Astrocyte (in vitro differentiated cells and primary cell): ENCODE data around the gene UST. TPM values are rescaled to one million over a fixed set of nuclear protein-coding genes. Genes with fewer than 3 reads are reported as not detected.

ENCODE experiments used
- DNase-seq: peaks from one replicate; pipeline ENCODE4 v3.0.0-alpha.2; 2010; ENCODE audit warnings: low read depth
- FAIRE-seq: peaks from 2 replicates; lab custom pipeline; 2011; peaks lifted over from hg19 to GRCh38; lab: Jason Lieb, UNC
- H2AFZ ChIP-seq: 2 replicates; pipeline ENCODE4 v1.6.0; 2012; ENCODE audit warnings: low read depth, low read length, inconsistent platforms
- H3K27ac ChIP-seq: 2 replicates; pipeline ENCODE4 v1.5.1; 2011; ENCODE audit warnings: low read depth, low read length, inconsistent platforms
- H3K27me3 ChIP-seq: 2 replicates; pipeline ENCODE4 v1.6.0; 2011; ENCODE audit warnings: low read length, inconsistent platforms; ENCODE audit not compliant: insufficient read depth
- H3K36me3 ChIP-seq: 2 replicates; pipeline ENCODE4 v1.5.1; 2011; ENCODE audit warnings: low read length, inconsistent platforms; ENCODE audit not compliant: insufficient read depth
- H3K4me1 ChIP-seq: 2 replicates; pipeline ENCODE4 v1.5.1; 2011; ENCODE audit warnings: low read length, inconsistent platforms; ENCODE audit not compliant: insufficient read depth
- H3K4me2 ChIP-seq: 2 replicates; pipeline ENCODE4 v1.6.0; 2012; ENCODE audit warnings: low read length, inconsistent platforms
- H3K4me3 ChIP-seq: 2 replicates; pipeline ENCODE4 v1.5.1; 2011; ENCODE audit warnings: low read depth, mild to moderate bottlenecking, low read length, inconsistent platforms; ENCODE audit not compliant: insufficient read depth
- H3K79me2 ChIP-seq: 2 replicates; pipeline ENCODE4 v1.6.0; 2012; ENCODE audit warnings: mild to moderate bottlenecking, low read length, inconsistent platforms; ENCODE audit not compliant: insufficient read depth
- H3K9ac ChIP-seq: 2 replicates; pipeline ENCODE4 v1.6.0; 2012; ENCODE audit warnings: mild to moderate bottlenecking, low read length, inconsistent platforms
- H3K9me3 ChIP-seq: 2 replicates; pipeline ENCODE4 v1.5.1; 2012; ENCODE audit warnings: low read depth, mild to moderate bottlenecking, low read length, inconsistent platforms; ENCODE audit not compliant: insufficient read depth
- H4K20me1 ChIP-seq: 2 replicates; pipeline ENCODE4 v1.6.0; 2012; ENCODE audit warnings: low read length, inconsistent platforms; ENCODE audit not compliant: insufficient read depth
- H3K27ac Mint-ChIP-seq: one replicate; pipeline ENCODE4 v1.8.0; 2021; ENCODE audit warnings: mild to moderate bottlenecking, mixed read lengths; ENCODE audit not compliant: unreplicated experiment
- H3K27me3 Mint-ChIP-seq: one replicate; pipeline ENCODE4 v1.8.0; 2021; ENCODE audit warnings: low read depth, mixed read lengths; ENCODE audit not compliant: unreplicated experiment
- H3K36me3 Mint-ChIP-seq: one replicate; pipeline ENCODE4 v1.8.0; 2021; ENCODE audit warnings: low read depth, mixed read lengths; ENCODE audit not compliant: unreplicated experiment
- H3K4me1 Mint-ChIP-seq: one replicate; pipeline ENCODE4 v1.8.0; 2021; ENCODE audit warnings: low read depth, mixed read lengths; ENCODE audit not compliant: unreplicated experiment
- H3K4me3 Mint-ChIP-seq: one replicate; pipeline ENCODE4 v1.8.0; 2021; ENCODE audit warnings: mild to moderate bottlenecking, moderate library complexity, mixed read lengths; ENCODE audit not compliant: unreplicated experiment
- H3K9me3 Mint-ChIP-seq: one replicate; pipeline ENCODE4 v1.8.0; 2021; ENCODE audit warnings: mild to moderate bottlenecking, mixed read lengths; ENCODE audit not compliant: unreplicated experiment
- EZH2 ChIP-seq: IDR thresholded peaks from 2 replicates; pipeline ENCODE4 v1.6.1; 2012; ENCODE audit warnings: mild to moderate bottlenecking, low read length, inconsistent platforms; ENCODE audit not compliant: insufficient read depth
- total RNA-seq: library from RNA; stranded (reverse); gene quantifications from 2 replicates; pipeline ENCODE4 v1.2.1, GENCODE V29; 2021
- TF ChIP-seq, protein P1 (sequence below): IDR thresholded peaks from 2 replicates; pipeline ENCODE4 v1.5.1; 2011; ENCODE audit warnings: low read depth, mild to moderate bottlenecking, inconsistent platforms, low read length, moderate library complexity; ENCODE audit not compliant: insufficient read depth

UST gene
- total RNA-seq, 1 donor from 2014 or later: 15.3 TPM

DNA sequence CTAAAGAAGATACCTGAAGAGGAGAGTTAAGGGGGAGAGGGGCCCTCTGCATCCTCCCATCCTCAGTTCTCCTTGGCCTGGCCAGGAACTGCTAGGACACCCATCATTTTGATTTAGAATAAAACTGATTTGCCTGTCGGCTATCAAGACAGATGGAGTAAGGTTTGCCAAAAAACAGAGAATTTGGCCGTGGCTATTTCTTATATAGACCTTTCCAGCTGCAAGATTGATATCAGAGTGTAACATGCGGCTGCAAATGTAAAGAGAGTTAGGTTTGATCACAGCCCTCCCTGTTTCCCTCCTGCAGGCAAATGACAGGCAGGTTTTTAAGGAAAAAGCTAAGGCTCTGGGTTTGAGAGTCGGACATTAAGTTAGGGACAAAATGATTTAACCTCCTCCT lies 344.1 kb downstream of the UST start:
- FAIRE-seq (no peak), DNase-seq (no peak)
- peaks cover 4% of the 10 kb centered on the region for H4K20me1 ChIP-seq
- H3K36me3 ChIP-seq: no peaks in the 10 kb centered on the region
- no peaks in the 10 kb centered on the region for H3K27me3 ChIP-seq
- peaks cover 29% of the 10 kb centered on the region for H3K4me1 Mint-ChIP-seq
- no peaks in the 10 kb centered on the region for H3K9me3 ChIP-seq
- no peak overlapping the region for H3K27ac ChIP-seq
- no peak overlapping the region for H3K4me3 Mint-ChIP-seq
- no peak overlapping the region for H3K4me3 ChIP-seq
- no peaks in the 10 kb centered on the region for H3K27me3 Mint-ChIP-seq
- TF ChIP-seq EZH2: no peak
- TF ChIP-seq, protein P1, sequence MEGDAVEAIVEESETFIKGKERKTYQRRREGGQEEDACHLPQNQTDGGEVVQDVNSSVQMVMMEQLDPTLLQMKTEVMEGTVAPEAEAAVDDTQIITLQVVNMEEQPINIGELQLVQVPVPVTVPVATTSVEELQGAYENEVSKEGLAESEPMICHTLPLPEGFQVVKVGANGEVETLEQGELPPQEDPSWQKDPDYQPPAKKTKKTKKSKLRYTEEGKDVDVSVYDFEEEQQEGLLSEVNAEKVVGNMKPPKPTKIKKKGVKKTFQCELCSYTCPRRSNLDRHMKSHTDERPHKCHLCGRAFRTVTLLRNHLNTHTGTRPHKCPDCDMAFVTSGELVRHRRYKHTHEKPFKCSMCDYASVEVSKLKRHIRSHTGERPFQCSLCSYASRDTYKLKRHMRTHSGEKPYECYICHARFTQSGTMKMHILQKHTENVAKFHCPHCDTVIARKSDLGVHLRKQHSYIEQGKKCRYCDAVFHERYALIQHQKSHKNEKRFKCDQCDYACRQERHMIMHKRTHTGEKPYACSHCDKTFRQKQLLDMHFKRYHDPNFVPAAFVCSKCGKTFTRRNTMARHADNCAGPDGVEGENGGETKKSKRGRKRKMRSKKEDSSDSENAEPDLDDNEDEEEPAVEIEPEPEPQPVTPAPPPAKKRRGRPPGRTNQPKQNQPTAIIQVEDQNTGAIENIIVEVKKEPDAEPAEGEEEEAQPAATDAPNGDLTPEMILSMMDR: no peak
- H3K4me2 ChIP-seq: no peak overlapping the region
- H3K36me3 Mint-ChIP-seq: no peaks in the 10 kb centered on the region
- H3K79me2 ChIP-seq: no peaks in the 10 kb centered on the region
- peaks cover 20% of the 10 kb centered on the region for H3K4me1 ChIP-seq
- no peak overlapping the region for H3K27ac Mint-ChIP-seq
- no peak overlapping the region for H2AFZ ChIP-seq
- no peaks in the 10 kb centered on the region for H3K9me3 Mint-ChIP-seq
- no peak overlapping the region for H3K9ac ChIP-seq

DNA sequence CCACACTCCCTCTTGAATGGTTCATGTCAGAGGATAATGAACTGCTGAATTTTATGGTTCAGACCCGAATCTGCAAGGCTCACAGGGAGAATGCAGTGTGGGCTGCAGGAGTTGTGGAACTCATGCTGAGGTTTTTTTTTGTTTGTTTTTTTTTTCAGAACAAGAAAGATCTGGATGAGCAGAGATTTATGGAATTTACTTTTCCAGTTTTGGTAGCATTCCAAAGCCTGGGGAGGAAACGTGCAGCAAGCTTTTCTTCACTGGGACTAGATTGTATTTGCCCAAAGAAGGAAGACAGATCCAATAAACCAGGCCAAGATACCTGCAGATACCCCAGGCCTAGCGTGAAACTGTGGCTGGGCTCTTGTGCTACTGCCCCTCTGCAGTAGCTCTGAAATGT lies 346.8 kb downstream of the UST start:
- H3K4me2 ChIP-seq: peak overlapping the region; percentile 74
- FAIRE-seq: no peak

GRCh38 chr6:149094156-149094555 lies 347.3 kb downstream of the UST start:
- Histone ChIP-seq H3K27ac (no peak overlapping the region), H3K9me3 (no peaks in the 10 kb centered on the region), H3K9ac (no peak overlapping the region), H4K20me1 (peaks cover 4% of the 10 kb centered on the region), H3K79me2 (no peaks in the 10 kb centered on the region), H3K36me3 (no peaks in the 10 kb centered on the region), H3K27me3 (no peaks in the 10 kb centered on the region), H3K4me1 (peaks cover 20% of the 10 kb centered on the region), H3K4me3 (peak overlapping the region; percentile 23), H2AFZ (no peak overlapping the region), H3K4me2 (peak overlapping the region; percentile 74)
- Mint-ChIP-seq H3K4me3 (no peak overlapping the region), H3K36me3 (no peaks in the 10 kb centered on the region), H3K4me1 (peaks cover 35% of the 10 kb centered on the region), H3K27me3 (no peaks in the 10 kb centered on the region), H3K9me3 (peaks cover 3% of the 10 kb centered on the region), H3K27ac (peak overlapping the region; percentile 51)
- FAIRE-seq (no peak), DNase-seq (peak; percentile 64)
- no peak for TF ChIP-seq EZH2
- TF ChIP-seq, protein P1: no peak

More for the DNA sequence above, 346.8 kb downstream of the UST start:
- peak overlapping the region; percentile 20 for H3K27ac Mint-ChIP-seq
- Histone ChIP-seq H4K20me1 (peaks cover 4% of the 10 kb centered on the region), H2AFZ (no peak overlapping the region), H3K79me2 (no peaks in the 10 kb centered on the region), H3K27ac (no peak overlapping the region), H3K9me3 (no peaks in the 10 kb centered on the region), H3K4me3 (peak overlapping the region; percentile 23), H3K9ac (no peak overlapping the region), H3K36me3 (no peaks in the 10 kb centered on the region), H3K4me1 (peaks cover 20% of the 10 kb centered on the region), H3K27me3 (no peaks in the 10 kb centered on the region)
- peak overlapping the region; percentile 73 for H3K4me3 Mint-ChIP-seq
- no peaks in the 10 kb centered on the region for H3K27me3 Mint-ChIP-seq
- H3K9me3 Mint-ChIP-seq: peaks cover 3% of the 10 kb centered on the region
- no peaks in the 10 kb centered on the region for H3K36me3 Mint-ChIP-seq
- peak; percentile 74 for DNase-seq
- peaks cover 35% of the 10 kb centered on the region for H3K4me1 Mint-ChIP-seq
- TF ChIP-seq, protein P1: no peak
